Activated naive CD4-positive, alpha-beta T cell treated with anti-CD3 and anti-CD28 coated beads, Interleukin-2, amount 50 U/mL, for 72 hours (primary cell): ENCODE data around the gene GOLGA6D. TPM values are rescaled to one million over a fixed set of nuclear protein-coding genes. Genes with fewer than 3 reads are reported as not detected.
"Not testable (repeated sequence)": the region's sequence is repeated elsewhere in the genome, so short reads cannot be mapped to it uniquely, and the experiment has no call there.

Source experiments
- ATAC-seq, 2 donors: fragments of 150-1000 bp; cut with Tn5 transposase; 2 replicates each; pipeline ENCODE4 v1.10.0; 2021; ENCODE audit warnings: mild to moderate bottlenecking in 2 of 2, moderate library complexity in 2 of 2
- DNase-seq, 2 donors: peaks; one replicate each; pipeline ENCODE4 v3.0.0; 2021 to 2022; ENCODE audit warnings: low spot score in 2 of 2
- H3K27ac Mint-ChIP-seq, 2 donors: one replicate each; pipeline ENCODE4 v1.8.0; 2022; ENCODE audit warnings: mild to moderate bottlenecking in 2 of 2, mixed read lengths in 2 of 2
- H3K36me3 Mint-ChIP-seq, 2 donors: one replicate each; pipeline ENCODE4 v1.8.0; 2022; ENCODE audit warnings: mixed read lengths in 2 of 2
- H3K9me3 Mint-ChIP-seq, 2 donors: one replicate each; pipeline ENCODE4 v1.8.0; 2022; ENCODE audit warnings: mixed read lengths in 2 of 2
- total RNA-seq, 2 donors: library from RNA; stranded (reverse); gene quantifications; one replicate each; pipeline ENCODE4 v1.2.3, GENCODE V29; 2022

GOLGA6D gene
- total RNA-seq, 2 donors from 2014 or later: 0.14 TPM; not detected in 1

DNA sequence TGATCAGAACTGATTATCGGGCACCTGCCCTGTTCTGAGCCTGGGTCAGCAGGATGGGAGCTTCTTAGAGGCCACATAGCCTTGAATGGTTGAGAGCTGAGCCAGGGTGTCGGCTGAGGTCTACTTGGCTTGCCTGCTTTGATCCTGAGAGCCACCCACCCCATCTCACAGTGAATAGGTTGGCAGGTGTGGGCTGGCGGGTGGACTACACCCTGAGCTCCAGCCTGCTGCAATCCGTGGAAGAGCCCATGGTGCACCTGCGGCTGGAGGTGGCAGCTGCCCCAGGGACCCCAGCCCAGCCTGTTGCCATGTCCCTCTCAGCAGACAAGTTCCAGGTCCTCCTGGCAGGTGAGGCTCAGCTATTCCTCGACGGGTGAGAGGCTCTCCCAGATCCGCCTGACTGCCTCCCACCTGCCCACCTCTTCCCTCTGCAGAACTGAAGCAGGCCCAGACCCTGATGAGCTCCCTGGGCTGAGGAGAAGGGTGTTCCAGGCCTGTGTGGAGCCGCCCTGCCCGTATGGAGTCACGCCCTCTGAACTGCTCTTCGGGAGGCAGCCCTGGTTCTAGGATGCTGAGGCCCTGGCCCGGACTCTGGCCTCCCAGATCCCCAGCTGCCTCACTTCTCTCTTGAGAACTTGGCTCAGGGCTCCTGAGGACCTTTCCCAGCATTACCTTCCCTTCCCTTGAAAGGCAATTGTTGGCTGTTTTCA is 57.1 kb downstream of the GOLGA6D start:
- H3K9me3 Mint-ChIP-seq: no peaks in the 10 kb centered on the region
- H3K36me3 Mint-ChIP-seq: peaks cover 0 to 5% of the 10 kb centered on the region in 2 donors
- DNase-seq (no peak), ATAC-seq (no peak)
- no peak overlapping the region for H3K27ac Mint-ChIP-seq

DNA sequence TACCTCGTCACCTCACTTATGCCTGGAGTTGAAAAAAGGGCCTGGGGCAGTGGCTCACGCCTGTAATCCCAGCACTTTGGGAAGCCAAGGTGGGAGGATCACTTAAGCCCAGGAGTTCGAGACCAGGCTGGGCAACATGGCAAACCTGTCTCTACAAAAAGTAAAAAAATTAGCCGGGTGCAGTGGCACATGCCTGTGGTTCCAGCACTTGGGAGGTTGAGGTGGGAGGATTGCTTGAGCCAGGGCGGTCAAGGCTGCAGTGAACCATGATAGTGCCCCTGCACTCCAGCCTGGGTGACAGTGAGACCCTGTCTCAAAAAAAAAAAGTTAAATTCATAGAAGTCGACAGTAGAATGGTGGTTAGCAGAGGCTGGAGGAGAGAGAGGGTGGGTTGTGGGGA is 59.6 kb downstream of the GOLGA6D start:
- no peak for ATAC-seq
- H3K27ac Mint-ChIP-seq: no peak overlapping the region

DNA sequence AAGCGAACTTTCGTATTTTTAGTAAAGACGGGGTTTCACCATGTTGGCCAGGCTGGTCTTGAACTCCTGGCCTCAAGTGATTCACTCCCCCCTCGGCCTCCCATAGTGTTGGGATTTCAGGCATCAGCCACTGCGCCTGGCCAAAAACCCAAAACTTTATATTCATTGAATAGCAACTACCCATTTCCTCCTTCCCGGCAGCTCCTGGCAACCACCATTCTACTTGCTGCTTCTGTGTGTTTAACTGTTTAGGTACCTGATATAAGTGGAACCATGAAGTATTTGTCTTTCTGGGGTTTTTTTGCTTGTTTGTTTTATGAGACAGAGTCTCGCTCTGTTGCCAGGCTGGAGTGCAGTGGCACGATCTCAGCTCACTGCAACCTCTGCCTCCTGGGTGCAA is 61.3 kb downstream of the GOLGA6D start:
- H3K36me3 Mint-ChIP-seq, ATAC-seq, DNase-seq, H3K9me3 Mint-ChIP-seq, H3K27ac Mint-ChIP-seq: not testable (repeated sequence)

More for the DNA sequence above, 59.6 kb downstream of the GOLGA6D start:
- Mint-ChIP-seq H3K9me3 (no peaks in the 10 kb centered on the region), H3K36me3 (no peaks in the 10 kb centered on the region)
- no peak for DNase-seq

Other genes starting within 250 kb of the GOLGA6D start
- 10 to 100 TPM; 17.5 to 22.8 TPM for gene C15orf39, start 81.0 kb upstream of the GOLGA6D start, total RNA-seq
- gene GOLGA6C, start 24.5 kb upstream of the GOLGA6D start, total RNA-seq: under 1 TPM in 1 of 2 donors, not detected in 1; 0.11 TPM
- 100 to 1,000 TPM in 1 of 2 donors, 10 to 100 TPM in 1; 85.6 to 122 TPM for gene COMMD4, start 53.2 kb downstream of the GOLGA6D start, total RNA-seq
- gene NEIL1, start 64.2 kb downstream of the GOLGA6D start, total RNA-seq: 10 to 100 TPM in 1 of 2 donors, 1 to 10 TPM in 1; 9.4 to 20.4 TPM
- gene MAN2C1, start 85.8 kb downstream of the GOLGA6D start, total RNA-seq: 100 to 1,000 TPM; 106 to 167 TPM
- gene SIN3A, start 168.9 kb downstream of the GOLGA6D start, total RNA-seq: 100 to 1,000 TPM; 104 to 123 TPM